OCI-LY3 (cell line): ENCODE measurements around the gene NFIA.

ENCODE experiments used
- H2AFZ ChIP-seq: fragments of 200-600, 300-600 bp; shearing (Covaris generic); 2 replicates; pipeline ENCODE4 v1.6.0; 2014; ENCODE audit warnings: antibody characterized with exemption, low read depth, low read length
- H3K27ac ChIP-seq: fragments of 200-600, 300-600 bp; sonication (generic); 2 replicates; pipeline ENCODE4 v1.5.1; 2014; ENCODE audit warnings: mild to moderate bottlenecking, low read length, moderate library complexity, mixed read lengths
- H3K27me3 ChIP-seq: fragments of 200-600, 300-600 bp; sonication (generic); 2 replicates; pipeline ENCODE4 v1.6.1; 2014; ENCODE audit warnings: low read depth, low read length, mixed read lengths
- H3K36me3 ChIP-seq: fragments of 200-600, 300-600 bp; sonication (generic); replicated peaks from 2 replicates; pipeline ENCODE3; 2014; ENCODE audit warnings: low read depth, low read length, mixed read lengths
- H3K4me1 ChIP-seq: fragments of 300-600, 200-600 bp; sonication (generic); 2 replicates; pipeline ENCODE4 v1.6.1; 2014; ENCODE audit warnings: low read length, mixed read lengths
- H3K4me2 ChIP-seq: fragments of 200-600, 300-600 bp; sonication (generic); 2 replicates; pipeline ENCODE4 v1.6.1; 2014; ENCODE audit warnings: low read length, mixed read lengths
- H3K4me3 ChIP-seq: fragments of 300-600, 200-600 bp; sonication (generic); 2 replicates; pipeline ENCODE4 v1.5.1; 2014; ENCODE audit warnings: antibody characterized with exemption, mild to moderate bottlenecking, low read length, moderate library complexity
- H3K79me2 ChIP-seq: fragments of 300-600, 200-600 bp; shearing (Covaris generic); 2 replicates; pipeline ENCODE4 v1.6.1; 2014; ENCODE audit warnings: mild to moderate bottlenecking, low read length, mixed read lengths
- H3K9ac ChIP-seq: fragments of 300-600, 200-600 bp; shearing (Covaris generic); 2 replicates; pipeline ENCODE4 v1.6.0; 2014; ENCODE audit warnings: mild to moderate bottlenecking, low read length, moderate library complexity
- H3K9me3 ChIP-seq: fragments of 200-600, 300-600 bp; shearing (Covaris generic); 2 replicates; pipeline ENCODE4 v1.6.1; 2014; ENCODE audit warnings: low read length, mixed read lengths; ENCODE audit not compliant: insufficient read depth
- H4K20me1 ChIP-seq: fragments of 200-600, 300-600 bp; sonication (generic); 2 replicates; pipeline ENCODE4 v1.6.1; 2016; ENCODE audit warnings: low read length, mixed read lengths; ENCODE audit not compliant: insufficient read depth
- EZH2phosphoT487 ChIP-seq: fragments of 200-600 bp; shearing (Covaris generic); IDR thresholded peaks from 2 replicates; pipeline ENCODE4 v1.6.1; 2018; ENCODE audit warnings: antibody characterized with exemption, mixed run types, low read depth
- TF ChIP-seq, protein P1 (sequence below): fragments of 200-600, 300-600 bp; sonication (generic); IDR thresholded peaks from 2 replicates; pipeline ENCODE4 v1.5.1; 2014; ENCODE audit warnings: antibody characterized with exemption, low read length, low read depth

Gene NFIA

DNA sequence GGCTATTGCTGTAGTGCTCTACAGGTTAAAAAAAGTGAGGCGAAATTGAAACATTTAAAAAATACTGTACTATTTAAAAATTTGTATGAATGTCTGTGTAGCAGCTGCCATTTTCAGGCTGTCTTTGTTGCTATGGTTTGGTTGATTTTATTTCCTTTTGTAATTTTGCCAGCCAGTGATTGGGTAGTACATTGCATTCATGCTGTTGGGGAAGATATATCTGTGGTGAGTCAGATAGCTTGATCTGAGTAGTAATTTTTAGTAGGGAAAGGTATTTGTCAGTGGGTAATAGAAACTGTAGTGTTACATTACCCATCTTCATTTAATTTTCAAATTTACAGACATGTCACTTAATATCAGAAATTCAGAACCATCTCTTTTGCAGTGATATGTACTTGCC lies 15.0 kb downstream of the NFIA start:
- H3K79me2 ChIP-seq, result no peaks in the 10 kb centered on the region
- TF ChIP-seq, protein P1, sequence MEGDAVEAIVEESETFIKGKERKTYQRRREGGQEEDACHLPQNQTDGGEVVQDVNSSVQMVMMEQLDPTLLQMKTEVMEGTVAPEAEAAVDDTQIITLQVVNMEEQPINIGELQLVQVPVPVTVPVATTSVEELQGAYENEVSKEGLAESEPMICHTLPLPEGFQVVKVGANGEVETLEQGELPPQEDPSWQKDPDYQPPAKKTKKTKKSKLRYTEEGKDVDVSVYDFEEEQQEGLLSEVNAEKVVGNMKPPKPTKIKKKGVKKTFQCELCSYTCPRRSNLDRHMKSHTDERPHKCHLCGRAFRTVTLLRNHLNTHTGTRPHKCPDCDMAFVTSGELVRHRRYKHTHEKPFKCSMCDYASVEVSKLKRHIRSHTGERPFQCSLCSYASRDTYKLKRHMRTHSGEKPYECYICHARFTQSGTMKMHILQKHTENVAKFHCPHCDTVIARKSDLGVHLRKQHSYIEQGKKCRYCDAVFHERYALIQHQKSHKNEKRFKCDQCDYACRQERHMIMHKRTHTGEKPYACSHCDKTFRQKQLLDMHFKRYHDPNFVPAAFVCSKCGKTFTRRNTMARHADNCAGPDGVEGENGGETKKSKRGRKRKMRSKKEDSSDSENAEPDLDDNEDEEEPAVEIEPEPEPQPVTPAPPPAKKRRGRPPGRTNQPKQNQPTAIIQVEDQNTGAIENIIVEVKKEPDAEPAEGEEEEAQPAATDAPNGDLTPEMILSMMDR, result no peak
- no peak for TF ChIP-seq EZH2phosphoT487

DNA sequence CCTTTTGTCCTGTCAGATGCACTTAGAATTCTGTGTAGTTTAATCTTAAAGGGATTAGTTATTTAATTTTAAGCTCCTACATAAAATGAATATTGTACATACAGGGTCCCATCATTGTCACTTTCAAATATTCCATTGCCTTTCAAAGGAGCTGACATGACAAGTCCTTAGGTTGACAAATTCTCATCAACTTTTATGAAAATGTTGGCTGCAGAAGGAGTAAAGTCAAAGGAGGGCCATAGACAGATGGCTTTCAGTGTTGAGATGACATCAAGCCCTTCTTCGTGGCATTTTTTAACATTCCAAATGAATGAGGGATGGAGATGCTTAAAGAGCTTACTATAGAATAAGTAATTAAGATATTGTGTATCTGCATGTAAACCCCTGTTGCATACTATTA lies 15.4 kb downstream of the NFIA start:
- Histone ChIP-seq H3K27me3 (no peaks in the 10 kb centered on the region), H3K36me3 (no peaks in the 10 kb centered on the region), H3K4me3 (no peak overlapping the region), H3K9ac (no peak overlapping the region), H3K9me3 (no peaks in the 10 kb centered on the region), H3K4me2 (no peak overlapping the region), H3K4me1 (no peaks in the 10 kb centered on the region), H2AFZ (no peak overlapping the region), H3K79me2 (no peaks in the 10 kb centered on the region), H4K20me1 (no peaks in the 10 kb centered on the region), H3K27ac (no peak overlapping the region)
- TF ChIP-seq, protein P1, result no peak
- TF ChIP-seq EZH2phosphoT487, result no peak

More for the DNA sequence above, 15.0 kb downstream of the NFIA start:
- no peak overlapping the region for H2AFZ ChIP-seq
- no peak overlapping the region for H3K27ac ChIP-seq
- no peaks in the 10 kb centered on the region for H4K20me1 ChIP-seq
- H3K9ac ChIP-seq, result no peak overlapping the region
- no peaks in the 10 kb centered on the region for H3K4me1 ChIP-seq
- H3K9me3 ChIP-seq, result no peaks in the 10 kb centered on the region
- H3K4me2 ChIP-seq, result no peak overlapping the region
- H3K4me3 ChIP-seq, result no peak overlapping the region
- no peaks in the 10 kb centered on the region for H3K36me3 ChIP-seq
- H3K27me3 ChIP-seq, result no peaks in the 10 kb centered on the region

DNA sequence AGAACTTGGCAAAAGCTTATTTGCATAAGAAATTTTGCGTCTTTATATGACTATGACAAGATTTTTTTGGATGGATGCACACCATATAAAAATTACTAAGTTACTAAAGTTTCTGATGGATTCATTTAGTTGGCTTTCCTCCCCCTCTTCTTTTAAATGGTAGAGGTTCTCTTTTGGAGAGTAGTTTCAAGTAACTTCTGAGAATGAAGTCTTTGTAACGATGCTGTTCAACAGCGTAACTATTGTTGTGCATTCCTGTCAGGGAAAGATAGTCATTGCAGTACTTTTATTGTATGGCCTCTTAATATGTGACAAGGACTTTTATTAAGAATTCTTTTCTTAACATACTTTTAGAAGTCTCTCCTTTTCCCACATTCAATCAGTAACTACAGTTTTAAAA lies 16.0 kb downstream of the NFIA start:
- Histone ChIP-seq H3K27me3 (no peaks in the 10 kb centered on the region), H3K4me3 (no peak overlapping the region), H4K20me1 (no peaks in the 10 kb centered on the region), H3K79me2 (no peaks in the 10 kb centered on the region), H3K9ac (no peak overlapping the region), H3K27ac (no peak overlapping the region), H2AFZ (no peak overlapping the region), H3K4me2 (no peak overlapping the region), H3K4me1 (no peaks in the 10 kb centered on the region), H3K36me3 (no peaks in the 10 kb centered on the region), H3K9me3 (no peaks in the 10 kb centered on the region)
- TF ChIP-seq, protein P1, result no peak
- TF ChIP-seq EZH2phosphoT487, result no peak

DNA sequence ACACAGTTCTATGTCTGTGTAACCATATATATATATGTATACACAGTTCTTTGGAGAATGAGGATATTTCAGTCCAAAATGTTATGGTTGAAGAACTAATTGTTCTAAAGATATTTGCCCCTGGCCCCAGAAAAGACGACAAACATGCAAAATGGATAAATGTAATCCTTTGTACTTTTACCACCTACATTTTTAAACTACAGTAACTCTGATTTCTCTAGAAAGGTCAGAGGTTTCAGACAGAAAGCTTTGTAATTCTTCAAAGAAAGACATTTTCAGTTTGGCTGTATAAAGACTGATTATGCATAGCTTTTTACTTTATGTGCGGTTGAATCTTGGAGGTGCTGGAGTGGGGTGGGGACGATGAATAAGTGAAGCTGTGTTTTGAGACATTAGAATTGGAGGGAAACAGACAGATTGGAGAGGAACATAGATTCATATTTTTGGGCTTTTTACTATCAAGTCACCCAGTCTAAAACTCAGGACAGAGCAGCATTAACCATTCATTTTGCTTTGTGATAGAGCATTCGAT lies 16.6 kb downstream of the NFIA start:
- H3K4me2 ChIP-seq, result no peak overlapping the region
- H3K9me3 ChIP-seq, result no peaks in the 10 kb centered on the region
- H4K20me1 ChIP-seq, result no peaks in the 10 kb centered on the region
- H3K36me3 ChIP-seq, result no peaks in the 10 kb centered on the region
- no peak overlapping the region for H3K4me3 ChIP-seq
- H3K27ac ChIP-seq, result no peak overlapping the region
- TF ChIP-seq, protein P1, result no peak
- no peak for TF ChIP-seq EZH2phosphoT487
- H3K27me3 ChIP-seq, result no peaks in the 10 kb centered on the region
- no peak overlapping the region for H3K9ac ChIP-seq
- no peaks in the 10 kb centered on the region for H3K79me2 ChIP-seq
- no peaks in the 10 kb centered on the region for H3K4me1 ChIP-seq
- no peak overlapping the region for H2AFZ ChIP-seq
